GM08714 (cell line): ENCODE measurements around the gene OLFM1.

Experiments used
- H3K4me3 ChIP-seq: fragments of 200-500 bp; sonication (Bioruptor generic); 2 replicates; pipeline ENCODE4 v1.5.1; 2014; ENCODE audit warnings: mild to moderate bottlenecking, low read length, inconsistent platforms
- ZNF274 ChIP-seq: IDR thresholded peaks from 2 replicates; pipeline ENCODE4 v1.6.1; 2012; ENCODE audit warnings: mild to moderate bottlenecking, low read depth, low read length

Gene OLFM1

GRCh38 chr9:135116371-135116770 lies 28.9 kb downstream of the OLFM1 start:
- no peak for TF ChIP-seq ZNF274
- no peak overlapping the region for H3K4me3 ChIP-seq

GRCh38 chr9:135116881-135117280 lies 29.4 kb downstream of the OLFM1 start:
- no peak for TF ChIP-seq ZNF274
- no peak overlapping the region for H3K4me3 ChIP-seq

GRCh38 chr9:135117281-135117680 lies 29.8 kb downstream of the OLFM1 start:
- no peak overlapping the region for H3K4me3 ChIP-seq
- no peak for TF ChIP-seq ZNF274

- TF ChIP-seq ZNF274 = no peak
- no peak overlapping the region for H3K4me3 ChIP-seq
Measured at GRCh38 chr9:135119496-135120064, 32.1 kb downstream of the OLFM1 start.

GRCh38 chr9:135120249-135120648 lies 32.8 kb downstream of the OLFM1 start:
- TF ChIP-seq ZNF274 = no peak

GRCh38 chr9:135122316-135122715 lies 34.8 kb downstream of the OLFM1 start:
- H3K4me3 ChIP-seq = no peak overlapping the region
- TF ChIP-seq ZNF274 = no peak

More at GRCh38 chr9:135120249-135120648, 32.8 kb downstream of the OLFM1 start:
- no peak overlapping the region for H3K4me3 ChIP-seq

GRCh38 chr9:135123126-135123772 lies 35.8 kb downstream of the OLFM1 start:
- H3K4me3 ChIP-seq = no peak overlapping the region
- TF ChIP-seq ZNF274 = no peak

- H3K4me3 ChIP-seq = no peak overlapping the region
Measured at GRCh38 chr9:135123773-135124134, 36.3 kb downstream of the OLFM1 start.

GRCh38 chr9:135126451-135127187 lies 39.2 kb downstream of the OLFM1 start:
- H3K4me3 ChIP-seq = no peak overlapping the region
- TF ChIP-seq ZNF274 = no peak

More at GRCh38 chr9:135123773-135124134, 36.3 kb downstream of the OLFM1 start:
- TF ChIP-seq ZNF274 = no peak

GRCh38 chr9:135127718-135128670 lies 40.5 kb downstream of the OLFM1 start:
- no peak for TF ChIP-seq ZNF274
- no peak overlapping the region for H3K4me3 ChIP-seq

GRCh38 chr9:135129137-135129695 lies 41.7 kb downstream of the OLFM1 start:
- H3K4me3 ChIP-seq = no peak overlapping the region

GRCh38 chr9:135130207-135130976 lies 42.9 kb downstream of the OLFM1 start:
- no peak for TF ChIP-seq ZNF274
- no peak overlapping the region for H3K4me3 ChIP-seq

More at GRCh38 chr9:135129137-135129695, 41.7 kb downstream of the OLFM1 start:
- TF ChIP-seq ZNF274 = no peak

GRCh38 chr9:135131488-135131887 lies 44.0 kb downstream of the OLFM1 start:
- no peak overlapping the region for H3K4me3 ChIP-seq
- TF ChIP-seq ZNF274 = no peak
